ENCODE measurements around the gene RPA3. TPM values are rescaled to one million over a fixed set of nuclear protein-coding genes. Genes with fewer than 3 reads are reported as not detected.

RPA3 gene
- total RNA-seq, 4 donors from 2014 or later = 5.3 to 19.2 (median 18.6) TPM

GRCh38 chr7:7617550-7617949 lies 100.9 kb downstream of the RPA3 start:
- no peaks in the 10 kb centered on the region for H3K4me1 ChIP-seq
- no peak for DNase-seq
- H3K9me3 ChIP-seq = no peaks in the 10 kb centered on the region
- no peak overlapping the region for H3K27ac ChIP-seq
- H3K4me3 ChIP-seq = no peak overlapping the region
- TF ChIP-seq, protein P1, sequence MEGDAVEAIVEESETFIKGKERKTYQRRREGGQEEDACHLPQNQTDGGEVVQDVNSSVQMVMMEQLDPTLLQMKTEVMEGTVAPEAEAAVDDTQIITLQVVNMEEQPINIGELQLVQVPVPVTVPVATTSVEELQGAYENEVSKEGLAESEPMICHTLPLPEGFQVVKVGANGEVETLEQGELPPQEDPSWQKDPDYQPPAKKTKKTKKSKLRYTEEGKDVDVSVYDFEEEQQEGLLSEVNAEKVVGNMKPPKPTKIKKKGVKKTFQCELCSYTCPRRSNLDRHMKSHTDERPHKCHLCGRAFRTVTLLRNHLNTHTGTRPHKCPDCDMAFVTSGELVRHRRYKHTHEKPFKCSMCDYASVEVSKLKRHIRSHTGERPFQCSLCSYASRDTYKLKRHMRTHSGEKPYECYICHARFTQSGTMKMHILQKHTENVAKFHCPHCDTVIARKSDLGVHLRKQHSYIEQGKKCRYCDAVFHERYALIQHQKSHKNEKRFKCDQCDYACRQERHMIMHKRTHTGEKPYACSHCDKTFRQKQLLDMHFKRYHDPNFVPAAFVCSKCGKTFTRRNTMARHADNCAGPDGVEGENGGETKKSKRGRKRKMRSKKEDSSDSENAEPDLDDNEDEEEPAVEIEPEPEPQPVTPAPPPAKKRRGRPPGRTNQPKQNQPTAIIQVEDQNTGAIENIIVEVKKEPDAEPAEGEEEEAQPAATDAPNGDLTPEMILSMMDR (IDR thresholded peaks at IDR 0.05) = no peak
- TF ChIP-seq POLR2A (IDR thresholded peaks at IDR 0.05) = no peak
- H3K27me3 ChIP-seq = no peaks in the 10 kb centered on the region
- intact Hi-C loops (cut with DNase I; ENCODE audit: low total_unique reads) = no loop called here
- H3K36me3 ChIP-seq = no peaks in the 10 kb centered on the region

GRCh38 chr7:7614018-7614741 lies 104.2 kb downstream of the RPA3 start:
- Histone ChIP-seq H3K36me3 (no peaks in the 10 kb centered on the region), H3K27ac (no peak overlapping the region), H3K27me3 (no peaks in the 10 kb centered on the region), H3K9me3 (no peaks in the 10 kb centered on the region), H3K4me1 (no peaks in the 10 kb centered on the region), H3K4me3 (no peak overlapping the region)
- no peak for DNase-seq
- intact Hi-C loops (cut with DNase I; ENCODE audit: low total_unique reads) = no loop called here
- TF ChIP-seq, protein P1 (IDR thresholded peaks at IDR 0.05) = no peak

DNA sequence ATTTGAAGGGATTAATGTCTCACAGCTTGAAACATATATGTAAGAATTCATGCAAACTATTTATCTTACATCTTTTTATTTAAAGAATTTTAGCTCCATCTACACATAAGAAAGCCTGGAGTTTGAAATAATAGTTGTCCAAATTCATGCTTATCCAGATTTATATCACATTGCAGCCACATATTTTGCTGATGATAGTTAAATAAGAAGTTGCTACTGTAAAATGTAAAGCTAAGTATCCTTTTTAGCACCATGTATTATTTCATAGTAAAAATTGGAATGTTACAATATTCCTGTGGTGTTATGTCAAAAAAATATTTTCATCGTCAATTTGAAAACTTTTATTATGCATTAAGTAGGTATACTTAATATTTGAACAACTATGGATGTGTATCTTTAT lies 105.2 kb downstream of the RPA3 start:
- H3K36me3 ChIP-seq = no peaks in the 10 kb centered on the region

DNA sequence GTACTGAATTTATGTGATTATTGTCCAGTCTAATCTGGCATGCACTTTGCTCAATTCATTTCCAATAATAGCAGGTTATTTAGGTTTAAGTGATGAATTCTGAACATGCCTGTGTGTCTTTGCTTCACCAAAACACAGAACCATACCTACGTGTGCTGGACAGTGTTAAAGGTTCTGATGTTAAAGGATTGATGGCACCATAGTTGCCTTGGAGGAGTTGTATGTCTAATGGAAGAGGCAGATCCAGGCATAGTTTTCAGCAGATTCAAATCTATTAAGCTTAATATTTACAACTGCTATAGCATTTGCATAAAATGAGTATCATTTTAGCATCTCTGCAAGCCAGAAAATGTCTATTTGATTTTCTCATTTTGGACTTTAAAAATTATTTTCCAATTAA lies 105.9 kb downstream of the RPA3 start:
- Histone ChIP-seq H3K4me3 (no peak overlapping the region), H3K36me3 (no peaks in the 10 kb centered on the region), H3K4me1 (no peaks in the 10 kb centered on the region), H3K9me3 (no peaks in the 10 kb centered on the region), H3K27ac (no peak overlapping the region), H3K27me3 (no peaks in the 10 kb centered on the region)
- no peak for DNase-seq
- TF ChIP-seq, protein P1 (IDR thresholded peaks at IDR 0.05) = no peak
- no peak for TF ChIP-seq POLR2A (IDR thresholded peaks at IDR 0.05)
- intact Hi-C loops (cut with DNase I; ENCODE audit: low total_unique reads) = no loop called here

More for the DNA sequence above, 105.2 kb downstream of the RPA3 start:
- no peak for DNase-seq
- no peaks in the 10 kb centered on the region for H3K4me1 ChIP-seq
- TF ChIP-seq POLR2A (IDR thresholded peaks at IDR 0.05) = no peak
- TF ChIP-seq, protein P1 (IDR thresholded peaks at IDR 0.05) = no peak
- H3K27ac ChIP-seq = no peak overlapping the region
- intact Hi-C loops (cut with DNase I; ENCODE audit: low total_unique reads) = no loop called here
- no peaks in the 10 kb centered on the region for H3K9me3 ChIP-seq
- H3K27me3 ChIP-seq = no peaks in the 10 kb centered on the region
- H3K4me3 ChIP-seq = no peak overlapping the region

DNA sequence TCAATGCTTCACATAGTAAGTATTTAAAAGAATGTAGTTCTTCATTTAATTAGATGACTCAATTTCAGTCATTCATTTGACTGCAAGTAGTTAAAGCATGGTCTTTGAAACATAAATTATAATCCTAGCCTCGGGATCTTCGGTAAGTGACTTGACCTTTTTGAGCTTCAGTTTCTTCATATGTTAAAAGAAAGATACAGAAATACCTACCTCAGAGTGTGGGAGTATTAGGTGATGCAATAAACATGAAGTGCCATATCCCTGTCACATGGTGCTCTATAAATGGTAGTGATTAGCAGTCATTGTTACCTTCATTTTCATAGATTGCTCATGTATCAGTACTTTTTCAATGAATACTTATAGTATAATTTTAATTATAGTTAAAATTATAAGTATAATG lies 109.1 kb downstream of the RPA3 start:
- Histone ChIP-seq H3K4me3 (no peak overlapping the region), H3K9me3 (no peaks in the 10 kb centered on the region), H3K4me1 (no peaks in the 10 kb centered on the region), H3K27ac (no peak overlapping the region), H3K27me3 (no peaks in the 10 kb centered on the region), H3K36me3 (no peaks in the 10 kb centered on the region)
- intact Hi-C loops (cut with DNase I; ENCODE audit: low total_unique reads) = no loop called here
- TF ChIP-seq POLR2A (IDR thresholded peaks at IDR 0.05) = no peak
- TF ChIP-seq, protein P1 (IDR thresholded peaks at IDR 0.05) = no peak
- no peak for DNase-seq

Measured in uterus (tissue), 4 donors.